ENCODE measurements around the gene FOXQ1. TPM values are rescaled to one million over a fixed set of nuclear protein-coding genes. Genes with fewer than 3 reads are reported as not detected.

The FOXQ1 gene
- total and polyA plus RNA-seq, 2 of the 13 experiments (the other 11 are each of a cell fraction or from before 2014, with no cell fraction given), result 35.2 to 39.8 TPM

DNA sequence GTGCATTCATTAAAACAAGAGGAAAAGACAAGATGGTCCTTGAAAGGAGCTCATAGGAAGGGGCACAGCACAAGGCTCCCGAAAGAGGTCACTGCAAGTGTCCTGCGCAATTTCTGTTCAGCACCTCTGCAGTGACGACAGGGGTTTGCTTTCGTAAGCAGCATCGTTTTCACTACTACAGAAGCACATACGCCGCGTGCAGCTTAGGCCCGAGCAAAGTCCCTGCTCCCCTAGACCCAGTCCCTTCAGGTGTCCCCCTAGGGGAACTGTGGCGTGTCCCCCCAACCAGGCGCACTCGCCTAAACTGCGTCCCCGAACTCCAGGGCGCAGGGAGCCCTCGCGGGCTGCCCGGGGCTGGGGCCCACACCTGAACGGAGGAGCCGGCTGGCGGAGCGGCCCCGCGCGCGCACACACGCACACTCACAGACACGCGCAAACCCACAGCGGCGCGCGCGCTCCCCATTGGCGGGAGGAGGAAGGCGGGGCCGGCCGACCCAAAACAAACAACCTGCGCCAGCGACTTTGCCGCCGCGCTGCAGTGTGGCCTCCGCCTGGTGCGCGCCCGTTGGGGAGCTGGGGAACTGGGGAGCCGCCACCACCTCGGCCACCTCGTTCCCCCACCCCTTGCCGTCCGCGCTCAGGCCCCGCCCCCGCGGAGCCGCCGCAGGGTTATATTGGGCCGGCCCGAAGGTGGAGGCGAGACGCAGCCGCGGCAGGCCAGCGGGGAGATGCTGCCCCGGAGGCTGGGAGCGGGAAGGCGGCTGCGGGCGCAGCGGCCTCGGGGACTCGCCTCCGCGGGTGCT is at the start of gene FOXQ1 (continued):
- TF ChIP-seq, protein P1, sequence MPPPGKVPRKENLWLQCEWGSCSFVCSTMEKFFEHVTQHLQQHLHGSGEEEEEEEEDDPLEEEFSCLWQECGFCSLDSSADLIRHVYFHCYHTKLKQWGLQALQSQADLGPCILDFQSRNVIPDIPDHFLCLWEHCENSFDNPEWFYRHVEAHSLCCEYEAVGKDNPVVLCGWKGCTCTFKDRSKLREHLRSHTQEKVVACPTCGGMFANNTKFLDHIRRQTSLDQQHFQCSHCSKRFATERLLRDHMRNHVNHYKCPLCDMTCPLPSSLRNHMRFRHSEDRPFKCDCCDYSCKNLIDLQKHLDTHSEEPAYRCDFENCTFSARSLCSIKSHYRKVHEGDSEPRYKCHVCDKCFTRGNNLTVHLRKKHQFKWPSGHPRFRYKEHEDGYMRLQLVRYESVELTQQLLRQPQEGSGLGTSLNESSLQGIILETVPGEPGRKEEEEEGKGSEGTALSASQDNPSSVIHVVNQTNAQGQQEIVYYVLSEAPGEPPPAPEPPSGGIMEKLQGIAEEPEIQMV (CRISPR knock-in tag; IDR thresholded peaks at IDR 0.05; ENCODE audit: low read depth), result no peak; the same call in 1 of the 2 replicates
- TF ChIP-seq NRL (CRISPR knock-in tag; IDR thresholded peaks at IDR 0.05; ENCODE audit: borderline replicate concordance), result peak; percentile 40; the same call in 1 of the 2 replicates
- TF ChIP-seq, protein P2, sequence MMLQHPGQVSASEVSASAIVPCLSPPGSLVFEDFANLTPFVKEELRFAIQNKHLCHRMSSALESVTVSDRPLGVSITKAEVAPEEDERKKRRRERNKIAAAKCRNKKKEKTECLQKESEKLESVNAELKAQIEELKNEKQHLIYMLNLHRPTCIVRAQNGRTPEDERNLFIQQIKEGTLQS (CRISPR knock-in tag; IDR thresholded peaks at IDR 0.05), result peak; percentile 79; the same call in 1 of the 2 replicates
- TF ChIP-seq, protein P3, sequence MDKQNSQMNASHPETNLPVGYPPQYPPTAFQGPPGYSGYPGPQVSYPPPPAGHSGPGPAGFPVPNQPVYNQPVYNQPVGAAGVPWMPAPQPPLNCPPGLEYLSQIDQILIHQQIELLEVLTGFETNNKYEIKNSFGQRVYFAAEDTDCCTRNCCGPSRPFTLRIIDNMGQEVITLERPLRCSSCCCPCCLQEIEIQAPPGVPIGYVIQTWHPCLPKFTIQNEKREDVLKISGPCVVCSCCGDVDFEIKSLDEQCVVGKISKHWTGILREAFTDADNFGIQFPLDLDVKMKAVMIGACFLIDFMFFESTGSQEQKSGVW (CRISPR knock-in tag; IDR thresholded peaks at IDR 0.05; ENCODE audit: borderline replicate concordance), result no peak
- peak; percentile 88 for TF ChIP-seq PHF8 (CRISPR knock-in tag; IDR thresholded peaks at IDR 0.05)
- 0 out of 2 replicates have a peak, but pooled peaks have one; percentile 14 for TF ChIP-seq ZNF737 (CRISPR knock-in tag; IDR thresholded peaks at IDR 0.05; ENCODE audit: borderline replicate concordance)
- TF ChIP-seq, protein P4, sequence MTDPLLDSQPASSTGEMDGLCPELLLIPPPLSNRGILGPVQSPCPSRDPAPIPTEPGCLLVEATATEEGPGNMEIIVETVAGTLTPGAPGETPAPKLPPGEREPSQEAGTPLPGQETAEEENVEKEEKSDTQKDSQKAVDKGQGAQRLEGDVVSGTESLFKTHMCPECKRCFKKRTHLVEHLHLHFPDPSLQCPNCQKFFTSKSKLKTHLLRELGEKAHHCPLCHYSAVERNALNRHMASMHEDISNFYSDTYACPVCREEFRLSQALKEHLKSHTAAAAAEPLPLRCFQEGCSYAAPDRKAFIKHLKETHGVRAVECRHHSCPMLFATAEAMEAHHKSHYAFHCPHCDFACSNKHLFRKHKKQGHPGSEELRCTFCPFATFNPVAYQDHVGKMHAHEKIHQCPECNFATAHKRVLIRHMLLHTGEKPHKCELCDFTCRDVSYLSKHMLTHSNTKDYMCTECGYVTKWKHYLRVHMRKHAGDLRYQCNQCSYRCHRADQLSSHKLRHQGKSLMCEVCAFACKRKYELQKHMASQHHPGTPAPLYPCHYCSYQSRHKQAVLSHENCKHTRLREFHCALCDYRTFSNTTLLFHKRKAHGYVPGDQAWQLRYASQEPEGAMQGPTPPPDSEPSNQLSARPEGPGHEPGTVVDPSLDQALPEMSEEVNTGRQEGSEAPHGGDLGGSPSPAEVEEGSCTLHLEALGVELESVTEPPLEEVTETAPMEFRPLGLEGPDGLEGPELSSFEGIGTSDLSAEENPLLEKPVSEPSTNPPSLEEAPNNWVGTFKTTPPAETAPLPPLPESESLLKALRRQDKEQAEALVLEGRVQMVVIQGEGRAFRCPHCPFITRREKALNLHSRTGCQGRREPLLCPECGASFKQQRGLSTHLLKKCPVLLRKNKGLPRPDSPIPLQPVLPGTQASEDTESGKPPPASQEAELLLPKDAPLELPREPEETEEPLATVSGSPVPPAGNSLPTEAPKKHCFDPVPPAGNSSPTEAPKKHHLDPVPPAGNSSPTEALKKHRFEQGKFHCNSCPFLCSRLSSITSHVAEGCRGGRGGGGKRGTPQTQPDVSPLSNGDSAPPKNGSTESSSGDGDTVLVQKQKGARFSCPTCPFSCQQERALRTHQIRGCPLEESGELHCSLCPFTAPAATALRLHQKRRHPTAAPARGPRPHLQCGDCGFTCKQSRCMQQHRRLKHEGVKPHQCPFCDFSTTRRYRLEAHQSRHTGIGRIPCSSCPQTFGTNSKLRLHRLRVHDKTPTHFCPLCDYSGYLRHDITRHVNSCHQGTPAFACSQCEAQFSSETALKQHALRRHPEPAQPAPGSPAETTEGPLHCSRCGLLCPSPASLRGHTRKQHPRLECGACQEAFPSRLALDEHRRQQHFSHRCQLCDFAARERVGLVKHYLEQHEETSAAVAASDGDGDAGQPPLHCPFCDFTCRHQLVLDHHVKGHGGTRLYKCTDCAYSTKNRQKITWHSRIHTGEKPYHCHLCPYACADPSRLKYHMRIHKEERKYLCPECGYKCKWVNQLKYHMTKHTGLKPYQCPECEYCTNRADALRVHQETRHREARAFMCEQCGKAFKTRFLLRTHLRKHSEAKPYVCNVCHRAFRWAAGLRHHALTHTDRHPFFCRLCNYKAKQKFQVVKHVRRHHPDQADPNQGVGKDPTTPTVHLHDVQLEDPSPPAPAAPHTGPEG (CRISPR knock-in tag; IDR thresholded peaks at IDR 0.05), result peak; percentile 76; the same call in 1 of the 2 replicates
- peak; percentile 27 for TF ChIP-seq REXO4 (CRISPR knock-in tag; IDR thresholded peaks at IDR 0.05; ENCODE audit: borderline replicate concordance)
- TF ChIP-seq, protein P5, sequence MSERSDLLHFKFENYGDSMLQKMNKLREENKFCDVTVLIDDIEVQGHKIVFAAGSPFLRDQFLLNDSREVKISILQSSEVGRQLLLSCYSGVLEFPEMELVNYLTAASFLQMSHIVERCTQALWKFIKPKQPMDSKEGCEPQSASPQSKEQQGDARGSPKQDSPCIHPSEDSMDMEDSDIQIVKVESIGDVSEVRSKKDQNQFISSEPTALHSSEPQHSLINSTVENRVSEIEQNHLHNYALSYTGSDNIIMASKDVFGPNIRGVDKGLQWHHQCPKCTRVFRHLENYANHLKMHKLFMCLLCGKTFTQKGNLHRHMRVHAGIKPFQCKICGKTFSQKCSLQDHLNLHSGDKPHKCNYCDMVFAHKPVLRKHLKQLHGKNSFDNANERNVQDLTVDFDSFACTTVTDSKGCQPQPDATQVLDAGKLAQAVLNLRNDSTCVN (CRISPR knock-in tag; IDR thresholded peaks at IDR 0.05; ENCODE audit: borderline replicate concordance), result peak; percentile 47; the same call in 1 of the 2 replicates
- TF ChIP-seq, protein P6, sequence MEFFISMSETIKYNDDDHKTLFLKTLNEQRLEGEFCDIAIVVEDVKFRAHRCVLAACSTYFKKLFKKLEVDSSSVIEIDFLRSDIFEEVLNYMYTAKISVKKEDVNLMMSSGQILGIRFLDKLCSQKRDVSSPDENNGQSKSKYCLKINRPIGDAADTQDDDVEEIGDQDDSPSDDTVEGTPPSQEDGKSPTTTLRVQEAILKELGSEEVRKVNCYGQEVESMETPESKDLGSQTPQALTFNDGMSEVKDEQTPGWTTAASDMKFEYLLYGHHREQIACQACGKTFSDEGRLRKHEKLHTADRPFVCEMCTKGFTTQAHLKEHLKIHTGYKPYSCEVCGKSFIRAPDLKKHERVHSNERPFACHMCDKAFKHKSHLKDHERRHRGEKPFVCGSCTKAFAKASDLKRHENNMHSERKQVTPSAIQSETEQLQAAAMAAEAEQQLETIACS (CRISPR knock-in tag; IDR thresholded peaks at IDR 0.05), result peak; percentile 99
- no peak for TF ChIP-seq AGO1 (IDR thresholded peaks at IDR 0.05; ENCODE audit: low read depth, low read length, poor library complexity, severe bottlenecking)
- peak; percentile 36 for TF ChIP-seq NCOA5 (CRISPR knock-in tag; IDR thresholded peaks at IDR 0.05)
- TF ChIP-seq, protein P7, sequence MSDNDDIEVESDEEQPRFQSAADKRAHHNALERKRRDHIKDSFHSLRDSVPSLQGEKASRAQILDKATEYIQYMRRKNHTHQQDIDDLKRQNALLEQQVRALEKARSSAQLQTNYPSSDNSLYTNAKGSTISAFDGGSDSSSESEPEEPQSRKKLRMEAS (IDR thresholded peaks at IDR 0.05), result peak; percentile 83
- peak; percentile 93; the same call in 1 of the 2 replicates for TF ChIP-seq TSC22D2 (CRISPR knock-in tag; IDR thresholded peaks at IDR 0.05; ENCODE audit: borderline replicate concordance)
- peak; percentile 22; the same call in 1 of the 2 replicates for TF ChIP-seq TCF7 (IDR thresholded peaks at IDR 0.05; ENCODE audit: low read depth)
- TF ChIP-seq ZNF75D (CRISPR knock-in tag; IDR thresholded peaks at IDR 0.05; ENCODE audit: borderline replicate concordance), result peak; percentile 43; the same call in 1 of the 2 replicates
